IMR-90 (cell line): ENCODE measurements around the gene GRAMD2B. TPM values are rescaled to one million over a fixed set of nuclear protein-coding genes. Genes with fewer than 3 reads are reported as not detected.

Source experiments
- ATAC-seq: fragments of 200-7000 bp; cut with Tn5 transposase; 2 replicates; pipeline ENCODE4 v1.9.1; 2020; ENCODE audit warnings: low read depth, mild to moderate bottlenecking, moderate library complexity
- BruUV-seq: library from RNA; stranded (reverse); fragments of 400-500 nt; replicated peaks from 2 replicates; lab custom pipeline; 2021; lab: Mats Ljungman, UMichigan
- CTCF ChIA-PET: fragments of 300-600 bp; formaldehyde crosslinking; extraction: SDS; loops from one replicate; lab custom pipeline; 2021; ENCODE audit warnings: antibody characterized with exemption; lab: Yijun Ruan, JAX
- POLR2A ChIA-PET: fragments of 300-600 bp; sonication (Branson Sonifier 250); formaldehyde crosslinking; loops from one replicate; lab custom pipeline; 2022; ENCODE audit warnings: antibody characterized with exemption; ENCODE audit not compliant: unreplicated experiment; lab: Charles Lee
- DNase-seq: peaks from one replicate; pipeline ENCODE4 v3.0.0; 2013
- H2AFZ ChIP-seq: replicated peaks from 2 replicates; pipeline ENCODE3; 2013; ENCODE audit warnings: low read length, mild to moderate bottlenecking; ENCODE audit not compliant: poor library complexity
- H2AK5ac ChIP-seq: 2 replicates; pipeline ENCODE4 v1.6.1; 2013; ENCODE audit warnings: low read depth, low read length, inconsistent platforms
- H2AK9ac ChIP-seq: replicated peaks from 2 replicates; pipeline ENCODE3; 2013; ENCODE audit warnings: mild to moderate bottlenecking, low read depth, low read length, moderate library complexity; ENCODE audit not compliant: poor library complexity
- H2BK120ac ChIP-seq: 2 replicates; pipeline ENCODE4 v1.6.1; 2013; ENCODE audit warnings: low read depth, low read length, inconsistent platforms
- H2BK15ac ChIP-seq: 3 replicates; pipeline ENCODE4 v1.6.1; 2013; ENCODE audit warnings: low read depth, low read length, inconsistent platforms
- H2BK20ac ChIP-seq: 2 replicates; pipeline ENCODE4 v1.6.1; 2013; ENCODE audit warnings: low read depth, mild to moderate bottlenecking, inconsistent platforms, low read length, moderate library complexity
- H2BK5ac ChIP-seq: 2 replicates; pipeline ENCODE4 v1.6.1; 2013; ENCODE audit warnings: mild to moderate bottlenecking, low read depth, low read length, inconsistent platforms; ENCODE audit not compliant: poor library complexity, severe bottlenecking
- H3K14ac ChIP-seq: replicated peaks from 2 replicates; pipeline ENCODE4 v1.6.1; 2013; ENCODE audit warnings: low read depth, low read length, inconsistent platforms
- H3K18ac ChIP-seq: 2 replicates; pipeline ENCODE4 v1.6.1; 2013; ENCODE audit warnings: low read depth, low read length, control low read depth
- H3K23ac ChIP-seq: 2 replicates; pipeline ENCODE4 v1.6.1; 2013; ENCODE audit warnings: low read depth, low read length, inconsistent platforms
- H3K27ac ChIP-seq: 2 replicates; pipeline ENCODE4 v1.5.1; 2013; ENCODE audit warnings: mild to moderate bottlenecking, control low read depth, low read length; ENCODE audit not compliant: insufficient read depth
- H3K27me3 ChIP-seq: 2 replicates; pipeline ENCODE4 v1.6.1; 2013; ENCODE audit warnings: low read length; ENCODE audit not compliant: control insufficient read depth, insufficient read depth
- H3K36me3 ChIP-seq: 2 replicates; pipeline ENCODE4 v1.6.1; 2013; ENCODE audit warnings: low read length, mixed read lengths; ENCODE audit not compliant: control insufficient read depth, insufficient read depth
- H3K4ac ChIP-seq: 2 replicates; pipeline ENCODE4 v1.6.1; 2013; ENCODE audit warnings: low read depth, low read length, inconsistent platforms
- H3K4me1 ChIP-seq: 2 replicates; pipeline ENCODE4 v1.6.1; 2013; ENCODE audit warnings: low read length, mixed read lengths; ENCODE audit not compliant: control insufficient read depth, insufficient read depth
- H3K4me2 ChIP-seq: 2 replicates; pipeline ENCODE4 v1.6.1; 2013; ENCODE audit warnings: low read depth, mild to moderate bottlenecking, control low read depth, low read length, moderate library complexity
- H3K4me3 ChIP-seq: 2 replicates; pipeline ENCODE4 v1.5.1; 2013; ENCODE audit warnings: low read depth, mild to moderate bottlenecking, control low read depth, low read length, moderate library complexity; ENCODE audit not compliant: insufficient read depth
- H3K56ac ChIP-seq: 2 replicates; pipeline ENCODE4 v1.6.1; 2013; ENCODE audit warnings: low read length, inconsistent platforms; ENCODE audit not compliant: insufficient read depth; ENCODE audit errors: extremely low read depth
- H3K79me1 ChIP-seq, 2 experiments: 2 replicates each; pipeline ENCODE4 v1.6.1; 2013; ENCODE audit warnings: low read length in 2 of 2, inconsistent platforms in 1 of 2, low read depth in 1 of 2
- H3K9ac ChIP-seq: 2 replicates; pipeline ENCODE4 v1.6.1; 2013; ENCODE audit warnings: low read depth, low read length, control low read depth
- H3K9me1 ChIP-seq: 2 replicates; pipeline ENCODE4 v1.6.1; 2013; ENCODE audit warnings: low read length, inconsistent platforms; ENCODE audit not compliant: insufficient read depth
- H3K9me3 ChIP-seq: 2 replicates; pipeline ENCODE4 v1.6.1; 2013; ENCODE audit warnings: low read length; ENCODE audit not compliant: control insufficient read depth, insufficient read depth
- H4K20me1 ChIP-seq: 2 replicates; pipeline ENCODE4 v1.6.1; 2013; ENCODE audit warnings: low read length, inconsistent platforms; ENCODE audit not compliant: insufficient read depth
- H4K5ac ChIP-seq: 2 replicates; pipeline ENCODE4 v1.6.1; 2013; ENCODE audit warnings: mild to moderate bottlenecking, low read depth, low read length, control low read depth
- H4K8ac ChIP-seq, 2 experiments: 2 replicates each; pipeline ENCODE4 v1.6.1; 2013; ENCODE audit warnings: low read depth in 2 of 2, low read length in 2 of 2, control low read depth in 1 of 2, inconsistent platforms in 1 of 2
- H4K91ac ChIP-seq: 2 replicates; pipeline ENCODE4 v1.6.1; 2013; ENCODE audit warnings: low read depth, low read length, inconsistent platforms; ENCODE audit not compliant: insufficient read depth
- BHLHE40 ChIP-seq: fragments of 150-350 bp; IDR thresholded peaks from 2 replicates; pipeline ENCODE4 v1.6.1; 2016; ENCODE audit warnings: mild to moderate bottlenecking, low read depth, low read length
- MAZ ChIP-seq: IDR thresholded peaks from 2 replicates; pipeline ENCODE4 v1.6.1; 2012; ENCODE audit warnings: low read depth, mild to moderate bottlenecking, low read length, improper control_type of control experiment, moderate library complexity, borderline replicate concordance
- MXI1 ChIP-seq: IDR thresholded peaks from 2 replicates; pipeline ENCODE4 v1.6.1; 2012; ENCODE audit warnings: low read depth, mild to moderate bottlenecking, low read length, moderate library complexity, borderline replicate concordance
- SMC3 ChIP-seq: fragments of 150-350 bp; IDR thresholded peaks from 2 replicates; pipeline ENCODE4 v1.6.1; 2016; ENCODE audit warnings: low read depth, mild to moderate bottlenecking, antibody characterized with exemption, low read length, moderate library complexity
- WGBS, 2 experiments: methylation state at CpG; one replicate each; pipeline versions ENCODE4 v1.1.5 to v1.1.7; 2013; ENCODE audit warnings: missing lambda C conversion rate in 2 of 2; ENCODE audit not compliant: insufficient read length in 1 of 2; ENCODE audit errors: extremely low coverage in 2 of 2; 5-methylcytosine and 5-hydroxymethylcytosine counted together
- dilution Hi-C: fragments of 300-500 bp; cut with HindIII; formaldehyde crosslinking; loops from one replicate; pipeline ENCODE4 v1.14.3; 2018; ENCODE audit warnings: low sequenced_read_pairs; ENCODE audit not compliant: unreplicated experiment
- in situ Hi-C: fragments of 300-500 bp; cut with MboI; formaldehyde crosslinking; loops from 3 replicates; pipeline ENCODE4 v1.14.3; 2019; ENCODE audit warnings: low sequenced_read_pairs, inconsistent platforms, mixed read lengths
- intact Hi-C: fragments of 100-400 bp; cut with micrococcal nuclease; formaldehyde crosslinking; loops from 2 replicates; pipeline ENCODE4 v1.10.0; 2022
- polyA plus RNA-seq, 3 experiments: library from polyadenylated mRNA; depleted of rRNA; stranded (reverse); fragments of >200 nt; gene quantifications; 2 replicates each; pipeline ENCODE4 v1.2.3, GENCODE V29; 2012; ENCODE audit warnings: low replicate concordance in 1 of 3
- total RNA-seq: library from RNA; depleted of rRNA; stranded (reverse); fragments of >200 nt; gene quantifications from 2 replicates; pipeline ENCODE4 v1.2.3, GENCODE V29; 2012

The GRAMD2B gene
- total and polyA plus RNA-seq, 2 of the 4 experiments (the other 2 are of a cell fraction): 13.9 to 20.3 TPM

GRCh38 chr5:126472538-126472889 lies 49.3 kb downstream of the GRAMD2B start:
- ChIA-PET POLR2A (no interaction called here), CTCF (interaction anchor here (0.6 kb wide), 1 partner anchor 25 kb away, joined by 3 read pairs; no protein-coding TSS in a partner anchor)

More at GRCh38 chr5:126472538-126472889, 49.3 kb downstream of the GRAMD2B start:
- peaks cover 5 to 32% of the 10 kb centered on the region in 2 experiments; a peak in 3 of 4 replicates for H3K79me1 ChIP-seq
- no TSS peak for BruUV-seq
- H2BK5ac ChIP-seq: peak overlapping the region; percentile 89
- peak overlapping the region; percentile 31 for H4K5ac ChIP-seq
- H3K36me3 ChIP-seq: peaks cover 6% of the 10 kb centered on the region; the same call in 1 of the 2 replicates
- H2BK20ac ChIP-seq: peak overlapping the region; percentile 73
- peaks cover 14% of the 10 kb centered on the region for H3K4me1 ChIP-seq
- no peak for ATAC-seq
- DNase-seq: no peak
- H4K91ac ChIP-seq: peak overlapping the region; percentile 80
- H3K4me2 ChIP-seq: peak overlapping the region; percentile 56
- no peak overlapping the region for H3K56ac ChIP-seq
- no peak overlapping the region for H3K9ac ChIP-seq
- no peaks in the 10 kb centered on the region for H3K27me3 ChIP-seq
- TF ChIP-seq SMC3 (no peak), BHLHE40 (no peak), MAZ (no peak), MXI1 (no peak)
- intact Hi-C loops (loop anchor here (2.0 to 5.0 kb wide), 2 partner anchors 120 to 616 kb away; no protein-coding TSS in a partner anchor), in situ Hi-C loops (no loop called here), dilution Hi-C loops (no loop called here)
- peak overlapping the region; percentile 46 for H2AK5ac ChIP-seq
- 100% methylated on average over 1 of the region's 2 CpGs; no CpG with 5 or more reads in 1 of the 2 experiments for WGBS, 2 experiments
- H4K20me1 ChIP-seq: no peaks in the 10 kb centered on the region
- H2BK15ac ChIP-seq: peak overlapping the region; percentile 68; the same call in 2 of the 3 replicates
- H2BK120ac ChIP-seq: peak overlapping the region; percentile 79
- H4K8ac ChIP-seq: peak overlapping the region in 1 of 2 experiments; percentile 41; a peak in 1 of 4 replicates
- H2AFZ ChIP-seq: no peak overlapping the region
- H3K14ac ChIP-seq: peak overlapping the region; percentile 71
- H3K23ac ChIP-seq: peak overlapping the region; percentile 77; the same call in 1 of the 2 replicates
- H3K9me1 ChIP-seq: peaks cover 19% of the 10 kb centered on the region
- peak overlapping the region; percentile 70; the same call in 1 of the 2 replicates for H3K27ac ChIP-seq
- peak overlapping the region; percentile 6 for H2AK9ac ChIP-seq
- no peaks in the 10 kb centered on the region for H3K9me3 ChIP-seq
- no peak overlapping the region for H3K4me3 ChIP-seq
- peak overlapping the region; percentile 85 for H3K4ac ChIP-seq
- peak overlapping the region; percentile 42 for H3K18ac ChIP-seq
